Measurements from ENCODE around the gene CARD6. TPM values are rescaled to one million over a fixed set of nuclear protein-coding genes. Genes with fewer than 3 reads are reported as not detected.

CARD6 gene
- total and polyA plus RNA-seq, 2 of the 13 experiments (the other 11 are each of a cell fraction or from before 2014, with no cell fraction given): 0.33 to 1.4 TPM

GRCh38 chr5:40798012-40798800, 43.0 kb upstream of the CARD6 start, which contains the start of gene PRKAA1 (continued):
- 0 out of 2 replicates have a peak, but pooled peaks have one; percentile 26 for TF ChIP-seq ZMAT3 (CRISPR knock-in tag; conservative IDR thresholded peaks at IDR 0.05)
- TF ChIP-seq MAZ (IDR thresholded peaks at IDR 0.05; ENCODE audit: borderline replicate concordance, low read depth, low read length): no peak
- TF ChIP-seq MAZ (CRISPR knock-in tag; IDR thresholded peaks at IDR 0.05; ENCODE audit: low read depth): peak; percentile 85
- TF ChIP-seq KDM2A (CRISPR knock-in tag; IDR thresholded peaks at IDR 0.05; ENCODE audit: borderline replicate concordance, low read depth): peak; percentile 57; the same call in 1 of the 2 replicates
- TF ChIP-seq MTF1 (CRISPR knock-in tag; IDR thresholded peaks at IDR 0.05): no peak
- TF ChIP-seq KLF11 (CRISPR knock-in tag; IDR thresholded peaks at IDR 0.05): no peak
- no peak for TF ChIP-seq NFKBIZ (CRISPR knock-in tag; IDR thresholded peaks at IDR 0.05)
- TF ChIP-seq ZNF574 (CRISPR knock-in tag; IDR thresholded peaks at IDR 0.05): peak; percentile 73
- no peak for TF ChIP-seq ZNF652 (CRISPR knock-in tag; IDR thresholded peaks at IDR 0.05; ENCODE audit: borderline replicate concordance, low read depth)
- TF ChIP-seq ZNF589 (CRISPR knock-in tag; conservative IDR thresholded peaks at IDR 0.05): no peak
- no peak for TF ChIP-seq ZNF616 (CRISPR knock-in tag; IDR thresholded peaks at IDR 0.05; ENCODE audit: low read depth)
- TF ChIP-seq PRDM4 (CRISPR knock-in tag; IDR thresholded peaks at IDR 0.05; ENCODE audit: borderline replicate concordance): no peak
- TF ChIP-seq ZNF446 (CRISPR knock-in tag; IDR thresholded peaks at IDR 0.05): no peak
- peak; percentile 80 for TF ChIP-seq MAX (IDR thresholded peaks at IDR 0.05)
- TF ChIP-seq HOXA3 (CRISPR knock-in tag; IDR thresholded peaks at IDR 0.05): peak; percentile 26; the same call in 1 of the 2 replicates
- no peak for TF ChIP-seq ZSCAN12 (CRISPR knock-in tag; IDR thresholded peaks at IDR 0.05)
- TF ChIP-seq MXD3 (CRISPR knock-in tag; IDR thresholded peaks at IDR 0.05): peak; percentile 57; the same call in 1 of the 2 replicates
- TF ChIP-seq USF2 (IDR thresholded peaks at IDR 0.05; ENCODE audit: low read depth, low read length): no peak
- no peak for TF ChIP-seq USF2 (CRISPR knock-in tag; IDR thresholded peaks at IDR 0.05; ENCODE audit: borderline replicate concordance)
- TF ChIP-seq RARA (CRISPR knock-in tag; IDR thresholded peaks at IDR 0.05): no peak
- no peak for TF ChIP-seq CC2D1A (CRISPR knock-in tag; IDR thresholded peaks at IDR 0.05)
- TF ChIP-seq KAT8 (CRISPR knock-in tag; IDR thresholded peaks at IDR 0.05): peak; percentile 27; the same call in 1 of the 2 replicates
